AG04450 (cell line): ENCODE measurements around the gene ENTPD6. TPM values are rescaled to one million over a fixed set of nuclear protein-coding genes. Genes with fewer than 3 reads are reported as not detected.

Experiments
- CTCF ChIA-PET: fragments of 300-600, 350-600 bp; formaldehyde crosslinking; extraction: SDS; loops from one replicate; lab custom pipeline; 2022; ENCODE audit warnings: antibody characterized with exemption, inconsistent platforms; lab: Charles Lee
- POLR2A ChIA-PET: fragments of 350-600 bp; formaldehyde crosslinking; extraction: SDS; loops from one replicate; lab custom pipeline; 2021; ENCODE audit warnings: antibody characterized with exemption, inconsistent platforms; lab: Yijun Ruan, JAX
- DNase-seq: peaks from one replicate; pipeline ENCODE4 v3.0.0-alpha.2; 2011; ENCODE audit warnings: low read depth, low spot score
- H3K27ac ChIP-seq: one replicate; pipeline ENCODE4 v1.5.1; 2012; ENCODE audit warnings: low read depth, low read length, control low read depth
- H3K27me3 ChIP-seq: one replicate; pipeline ENCODE4 v1.6.0; 2012; ENCODE audit warnings: low read length; ENCODE audit not compliant: control insufficient read depth, insufficient read depth
- H3K4me3 ChIP-seq: 2 replicates; pipeline ENCODE4 v1.5.1; 2011; ENCODE audit warnings: mild to moderate bottlenecking, low read depth, low read length, control low read depth
- H3K9me3 ChIP-seq: 2 replicates; pipeline ENCODE4 v1.5.1; 2012; ENCODE audit warnings: low read length; ENCODE audit not compliant: control insufficient read depth, insufficient read depth
- CTCF ChIP-seq: IDR thresholded peaks from 2 replicates; pipeline ENCODE4 v1.5.1; 2011; ENCODE audit warnings: low read depth, low read length, control low read depth, inconsistent platforms
- polyA plus RNA-seq: library from polyadenylated mRNA; depleted of rRNA; stranded (reverse); fragments of >200 nt; gene quantifications from 2 replicates; pipeline ENCODE4 v1.2.3, GENCODE V29; 2011

ENTPD6 gene
- polyA plus RNA-seq, 1 experiment, result 39.9 TPM

- no peak for DNase-seq
- ChIA-PET CTCF (interaction anchor here (0.5 to 1.0 kb wide), 2 partner anchors 21 to 164 kb away, joined by 4 to 7 read pairs; partner anchors contain the start of genes ABHD12 and PYGB), POLR2A (interaction anchor here (1.0 kb wide), 1 partner anchor 21 kb away, joined by 3 read pairs; the partner anchor contains the start of gene PYGB)
- TF ChIP-seq CTCF, result no peak
- Histone ChIP-seq H3K4me3 (no peak overlapping the region), H3K27ac (no peak overlapping the region), H3K27me3 (no peaks in the 10 kb centered on the region), H3K9me3 (no peaks in the 10 kb centered on the region)
Observed at GRCh38 chr20:25226433-25227316, 31.2 kb downstream of the ENTPD6 start.

- Histone ChIP-seq H3K27ac (no peak overlapping the region), H3K27me3 (no peaks in the 10 kb centered on the region), H3K4me3 (no peak overlapping the region), H3K9me3 (no peaks in the 10 kb centered on the region)
- TF ChIP-seq CTCF, result no peak
- ChIA-PET POLR2A (interaction anchor here (1.0 kb wide), 1 partner anchor 21 kb away, joined by 3 read pairs; the partner anchor contains the start of gene PYGB), CTCF (interaction anchor here (0.7 to 1.0 kb wide), 2 partner anchors 20 to 28 kb away, joined by 3 to 4 read pairs; partner anchors contain the start of gene PYGB)
- no peak for DNase-seq
Observed at GRCh38 chr20:25227317-25227831, 31.9 kb downstream of the ENTPD6 start.

- ChIA-PET CTCF (interaction anchor here (1.7 kb wide), 1 partner anchor 17 kb away, joined by 5 read pairs; no protein-coding TSS in a partner anchor), POLR2A (no interaction called here)
Observed at GRCh38 chr20:25229486-25230165, 34.1 kb downstream of the ENTPD6 start.

GRCh38 chr20:25230166-25230831 lies 34.8 kb downstream of the ENTPD6 start:
- DNase-seq, result no peak
- no peak for TF ChIP-seq CTCF
- CTCF ChIA-PET, result interaction anchor here (1.7 kb wide), 1 partner anchor 17 kb away, joined by 5 read pairs; no protein-coding TSS in a partner anchor
- H3K27ac ChIP-seq, result no peak overlapping the region
- no peak overlapping the region for H3K4me3 ChIP-seq
- no peaks in the 10 kb centered on the region for H3K9me3 ChIP-seq
- POLR2A ChIA-PET, result no interaction called here
- H3K27me3 ChIP-seq, result no peaks in the 10 kb centered on the region

More at GRCh38 chr20:25229486-25230165, 34.1 kb downstream of the ENTPD6 start:
- Histone ChIP-seq H3K9me3 (no peaks in the 10 kb centered on the region), H3K4me3 (no peak overlapping the region), H3K27ac (no peak overlapping the region), H3K27me3 (no peaks in the 10 kb centered on the region)
- no peak for DNase-seq
- TF ChIP-seq CTCF, result no peak
